HuH-7.5 (cell line): ENCODE measurements around the gene ALG3.

Experiments used
- DNase-seq: peaks from one replicate; pipeline ENCODE4 v3.0.0; 2011; ENCODE audit warnings: low spot score

ALG3 gene

GRCh38 chr3:184259878-184260723 lies 11.3 kb upstream of the ALG3 start:
- peak; percentile 60 for DNase-seq

GRCh38 chr3:184259396-184259877 lies 10.7 kb upstream of the ALG3 start:
- DNase-seq = no peak

GRCh38 chr3:184258926-184259325 lies 10.2 kb upstream of the ALG3 start:
- no peak for DNase-seq

DNA sequence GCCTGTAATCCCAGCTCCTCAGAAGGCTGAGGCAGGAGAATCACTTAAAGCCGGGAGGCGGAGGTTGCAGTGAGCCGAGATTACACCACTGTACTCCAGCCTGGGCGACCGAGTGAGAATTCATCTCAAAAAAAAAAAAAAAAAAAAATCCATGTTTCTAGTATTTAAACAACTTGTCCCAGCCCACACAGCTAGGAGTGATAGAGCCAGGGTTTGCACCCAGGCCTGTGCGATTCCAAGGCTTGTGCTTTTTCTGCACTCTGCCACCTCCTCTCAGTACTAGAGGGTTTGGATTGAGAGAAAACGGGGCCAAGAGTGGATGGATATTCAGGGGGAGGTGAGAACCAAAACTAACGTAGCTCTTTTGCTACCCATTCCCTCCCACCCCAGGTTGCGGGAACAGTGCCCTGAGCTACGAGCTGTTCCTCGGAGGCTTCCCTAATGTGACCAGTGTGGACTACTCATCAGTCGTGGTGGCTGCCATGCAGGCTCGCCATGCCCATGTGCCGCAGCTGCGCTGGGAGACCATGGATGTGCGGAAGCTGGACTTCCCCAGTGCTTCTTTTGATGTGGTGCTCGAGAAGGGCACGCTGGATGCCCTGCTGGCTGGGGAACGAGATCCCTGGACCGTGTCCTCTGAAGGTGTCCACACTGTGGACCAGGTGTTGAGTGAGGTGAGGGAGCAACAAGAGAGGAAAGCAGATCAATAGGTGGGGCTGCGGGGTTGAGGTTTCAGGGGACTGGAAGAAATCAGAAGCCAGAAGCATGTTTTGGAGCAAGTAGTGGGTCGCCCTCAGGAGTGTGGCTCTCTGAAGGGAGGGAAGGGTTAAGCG lies 8.5 kb upstream of the ALG3 start:
- no peak for DNase-seq

DNA sequence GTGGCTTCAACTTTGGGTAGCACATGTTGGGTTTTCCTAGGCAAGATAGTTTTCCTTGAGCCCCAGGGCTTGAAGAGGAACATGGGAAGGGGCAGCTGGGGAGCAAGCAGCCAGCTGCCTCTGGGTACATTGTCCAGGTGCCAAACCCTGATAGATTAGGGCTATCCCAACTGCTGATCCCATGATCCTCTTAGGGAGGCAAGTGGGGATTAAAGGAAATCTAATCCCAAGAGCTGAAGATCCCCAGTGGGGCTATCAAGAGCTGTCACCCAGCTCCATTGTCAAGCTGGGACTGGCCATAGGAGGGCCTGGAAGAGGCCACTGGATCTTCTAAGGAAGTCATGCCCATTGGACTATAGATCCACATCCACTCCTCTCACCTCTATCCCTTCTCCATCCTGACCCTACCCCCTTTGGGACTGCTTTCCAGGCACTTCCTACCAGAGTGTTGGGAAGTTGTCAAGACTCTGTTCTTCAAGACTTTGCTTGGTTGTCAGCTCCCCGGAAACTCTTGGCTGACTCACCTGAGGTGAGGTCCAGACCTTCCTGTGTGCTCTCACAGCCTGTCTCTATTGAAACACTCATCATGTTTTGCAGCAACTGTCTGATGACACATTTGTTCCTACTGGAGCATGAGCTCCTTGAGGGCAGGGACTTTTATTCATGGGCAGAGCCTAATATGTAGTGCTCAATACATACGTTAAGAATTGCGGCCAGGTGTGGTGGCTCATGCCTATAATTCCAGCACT lies 6.7 kb upstream of the ALG3 start:
- DNase-seq = no peak

DNA sequence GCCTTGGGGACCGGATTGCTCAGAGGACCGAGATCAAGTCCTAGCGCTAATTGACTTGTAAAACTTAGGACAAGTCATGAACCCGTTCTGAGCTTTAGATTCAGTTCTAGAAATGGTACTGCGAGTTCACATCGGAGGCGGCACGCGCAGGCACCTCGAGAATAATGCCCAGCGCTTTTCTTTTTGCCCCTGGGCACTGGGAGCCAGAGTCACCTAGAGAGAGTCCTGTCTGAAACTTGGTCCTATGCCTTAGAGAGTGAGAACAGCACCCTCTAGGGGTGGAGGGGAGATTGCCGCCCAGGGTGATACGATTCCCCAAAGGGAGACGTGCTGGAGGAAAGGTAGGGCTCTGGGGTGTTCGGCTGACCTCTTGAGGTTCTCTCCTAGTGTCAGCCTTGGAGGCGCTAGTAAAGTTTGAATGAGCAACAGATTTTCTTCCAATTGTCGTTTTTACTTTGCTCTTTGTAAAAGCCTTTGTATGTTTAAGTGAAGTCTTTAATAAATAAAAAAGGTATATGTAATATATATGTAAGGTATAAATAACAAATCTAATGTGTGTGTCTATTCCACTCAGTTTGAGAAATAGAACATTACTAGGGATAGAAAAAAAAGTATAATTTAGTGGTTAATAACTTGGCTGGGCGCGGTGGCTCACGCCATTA lies 1.5 kb upstream of the ALG3 start:
- DNase-seq = peak; percentile 89

DNA sequence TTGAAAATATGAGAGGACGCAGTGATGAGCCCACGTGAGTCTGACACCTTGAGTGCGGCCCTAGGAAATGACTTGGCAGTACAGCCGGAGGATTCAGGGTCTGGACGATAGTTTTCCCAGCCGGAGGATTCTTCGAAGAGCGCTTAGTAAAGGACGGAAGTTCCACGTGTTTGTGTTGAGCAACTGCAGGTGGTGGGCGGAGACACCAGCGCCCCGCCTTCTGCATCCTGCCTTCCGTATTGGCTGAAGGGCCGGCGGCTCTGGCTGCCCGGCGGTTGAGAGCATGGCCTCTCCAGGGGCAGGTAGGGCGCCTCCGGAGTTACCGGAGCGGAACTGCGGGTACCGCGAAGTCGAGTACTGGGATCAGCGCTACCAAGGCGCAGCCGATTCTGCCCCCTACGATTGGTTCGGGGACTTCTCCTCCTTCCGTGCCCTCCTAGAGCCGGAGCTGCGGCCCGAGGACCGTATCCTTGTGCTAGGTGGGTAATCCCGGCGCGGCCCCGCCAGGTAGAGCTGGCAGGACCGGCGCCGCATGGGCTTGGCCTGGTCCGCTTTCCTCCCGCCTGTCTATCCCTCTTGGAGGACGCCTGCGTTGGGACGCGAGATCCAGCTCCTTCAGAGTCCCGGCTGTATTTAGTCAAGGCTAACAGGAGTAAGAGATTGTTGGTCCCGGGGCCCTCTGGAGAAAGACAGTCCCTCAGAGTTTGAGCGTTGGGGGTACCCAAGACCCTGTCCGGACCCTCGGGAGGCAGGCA lies 827 bp upstream of the ALG3 start, which contains the start of gene EEF1AKMT4:
EEF1AKMT4 (plus strand) TSS at position 261 of the 755 bp plus-strand sequence; CDS start at position 284, 23 bp downstream.
- peak; percentile 94 for DNase-seq

DNA sequence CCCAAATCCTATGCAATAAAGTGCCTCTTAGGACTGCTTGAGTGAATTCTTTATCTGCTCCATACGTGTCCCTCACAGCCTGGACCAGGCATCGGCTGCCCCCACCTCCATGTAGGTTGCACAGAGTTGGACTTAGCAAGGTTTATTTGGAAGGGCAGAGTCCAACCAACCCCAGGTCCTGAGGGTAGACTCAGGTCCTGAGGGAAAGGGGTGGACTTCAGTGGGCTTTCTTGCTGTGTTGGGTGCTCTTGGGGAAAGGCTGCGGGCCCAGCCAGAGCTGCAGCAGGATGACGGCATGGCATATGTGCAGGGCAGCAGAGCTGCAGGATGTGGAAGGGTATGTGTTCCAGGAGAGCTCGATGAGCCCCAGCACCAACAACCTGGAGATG lies 6.5 kb downstream of the ALG3 start:
- DNase-seq = peak; percentile 3

DNA sequence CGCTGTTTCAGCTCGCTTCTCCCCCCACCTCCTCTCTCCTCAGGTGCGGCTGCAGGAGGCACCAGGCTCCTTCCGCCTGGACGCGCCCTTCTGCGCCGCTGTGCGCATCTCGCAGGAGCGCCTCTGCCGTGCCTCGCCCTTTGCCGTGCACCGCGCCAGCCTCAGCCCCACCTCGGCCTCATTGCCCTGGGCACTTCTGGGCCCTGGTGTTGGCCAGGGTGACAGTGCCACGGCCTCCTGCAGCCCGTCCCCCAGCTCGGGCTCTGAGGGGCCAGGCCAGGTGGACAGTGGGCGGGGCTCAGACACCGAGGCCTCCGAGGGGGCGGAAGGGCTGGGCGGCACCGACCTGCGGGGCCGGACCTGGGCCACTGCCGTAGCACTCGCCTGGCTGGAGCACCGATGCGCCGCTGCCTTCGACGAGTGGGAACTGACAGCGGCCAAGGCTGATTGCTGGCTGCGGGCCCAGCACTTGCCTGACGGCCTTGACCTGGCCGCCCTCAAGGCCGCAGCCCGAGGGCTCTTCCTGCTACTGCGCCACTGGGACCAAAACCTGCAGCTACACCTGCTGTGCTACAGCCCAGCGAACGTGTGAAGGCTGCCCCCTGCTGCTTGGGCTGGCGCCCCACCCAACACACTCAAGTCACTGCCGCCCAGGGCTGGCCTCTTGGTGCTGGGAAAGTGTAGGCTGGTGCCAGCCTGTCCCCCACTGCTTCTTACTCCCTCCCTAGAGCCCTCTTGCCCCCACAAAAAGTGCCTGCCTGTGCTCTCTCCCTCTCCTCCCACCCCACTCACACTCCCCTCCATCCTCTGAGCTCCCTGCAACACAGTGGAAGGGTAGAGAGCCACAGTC lies 7.1 kb downstream of the ALG3 start:
- peak; percentile 63 for DNase-seq

- DNase-seq = peak; percentile 14
Observed at GRCh38 chr3:184241141-184241446, 7.7 kb downstream of the ALG3 start.

GRCh38 chr3:184240384-184241140 lies 8.2 kb downstream of the ALG3 start:
- DNase-seq = peak; percentile 68

DNA sequence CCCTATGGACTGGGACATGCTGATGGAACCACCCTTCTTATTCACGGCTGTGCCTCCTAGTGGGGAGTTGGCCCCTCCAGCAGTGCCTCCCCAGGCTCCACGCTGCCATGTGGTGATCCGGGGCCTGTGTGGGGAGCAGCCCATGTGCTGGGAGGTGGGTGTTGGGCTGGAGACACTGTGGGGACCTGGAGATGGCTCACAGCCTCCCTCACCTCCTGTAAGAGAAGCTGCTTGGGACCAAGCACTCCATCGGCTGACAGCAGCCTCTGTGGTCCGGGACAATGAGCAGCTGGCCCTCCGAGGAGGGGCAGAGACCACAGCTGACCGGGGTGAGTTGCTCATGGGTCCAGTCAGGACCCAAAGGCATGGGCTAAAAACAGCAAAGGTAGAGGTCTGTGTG lies 9.1 kb downstream of the ALG3 start:
- DNase-seq = peak; percentile 5

GRCh38 chr3:184239221-184239620 lies 9.5 kb downstream of the ALG3 start:
- peak; percentile 3 for DNase-seq

GRCh38 chr3:184238246-184238818 lies 10.4 kb downstream of the ALG3 start:
- DNase-seq = no peak

DNA sequence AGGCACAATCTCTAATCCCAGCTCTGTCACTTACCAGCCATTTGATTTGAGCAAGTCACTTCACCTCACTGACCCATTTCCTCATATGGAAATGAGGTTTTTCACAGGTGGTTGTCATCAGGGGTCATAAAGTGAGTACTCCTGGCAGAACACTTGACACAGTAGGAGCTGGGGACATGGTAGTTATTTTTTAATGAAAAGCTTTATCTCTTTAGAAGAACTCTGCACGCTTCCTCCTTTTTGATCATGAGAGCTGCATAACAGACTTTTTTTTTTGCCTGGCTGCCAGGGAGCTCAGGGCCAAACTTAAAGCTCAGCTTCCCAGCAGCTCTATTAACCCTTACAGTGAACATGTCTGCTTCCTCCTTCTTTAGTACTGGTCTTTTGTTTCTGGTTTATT lies 11.0 kb downstream of the ALG3 start:
- no peak for DNase-seq

DNA sequence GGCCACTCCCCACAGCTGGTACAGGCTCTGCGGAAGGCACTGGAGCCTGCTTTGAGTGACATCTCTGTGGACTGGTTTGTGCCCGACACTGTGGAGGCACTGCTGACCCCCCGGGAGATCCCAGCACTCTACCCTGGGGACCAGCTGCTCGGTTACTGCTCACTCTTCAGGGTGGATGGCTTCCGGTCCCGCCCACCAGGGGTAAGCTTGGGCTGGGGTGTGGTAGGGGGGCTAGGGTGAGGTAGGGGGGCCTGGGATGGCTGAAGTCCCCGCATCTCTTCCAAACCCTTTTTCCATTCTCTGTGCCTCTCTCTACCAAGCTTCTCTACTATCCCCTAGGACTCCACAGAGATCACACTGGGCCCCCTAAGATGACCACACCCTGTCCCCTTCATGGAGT lies 11.6 kb downstream of the ALG3 start:
- DNase-seq = no peak

DNA sequence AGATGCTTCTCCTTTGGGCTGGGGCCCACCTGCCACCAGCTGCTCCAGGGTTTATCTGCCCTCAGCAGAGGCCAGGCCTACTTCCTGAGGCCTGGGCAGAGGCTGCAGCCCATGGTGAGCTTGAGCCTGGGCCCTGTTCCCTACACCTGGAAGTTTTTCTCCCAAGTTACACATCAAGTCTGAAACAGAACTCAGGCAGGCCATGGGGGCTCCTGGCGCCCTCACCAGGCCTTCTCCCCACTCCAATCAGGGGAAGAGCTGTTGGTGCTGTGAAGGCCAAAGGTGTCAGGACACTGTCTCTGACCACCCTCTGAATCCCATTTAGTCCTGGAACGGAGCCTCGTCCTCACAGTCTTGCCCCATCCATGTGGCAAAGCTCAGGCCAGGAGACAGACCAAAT lies 12.1 kb downstream of the ALG3 start:
- DNase-seq = no peak

DNA sequence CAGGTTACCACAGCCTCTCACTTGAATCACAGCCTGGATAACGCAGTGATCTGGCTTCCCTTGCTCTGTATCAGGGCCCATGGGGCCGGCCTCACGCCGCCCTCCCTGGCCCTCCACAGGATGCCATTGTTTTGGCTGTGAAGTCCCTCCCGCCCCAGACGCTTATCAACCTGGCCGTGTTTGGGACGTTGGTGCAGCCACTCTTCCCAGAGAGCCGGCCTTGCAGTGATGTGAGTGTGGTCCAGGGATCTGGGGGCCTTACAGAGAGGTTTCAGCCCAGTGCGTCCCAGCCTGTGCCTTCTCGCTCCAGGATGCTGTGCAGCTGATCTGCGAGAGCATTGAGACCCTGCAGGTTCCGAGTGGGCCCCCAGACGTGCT lies 12.7 kb downstream of the ALG3 start:
- no peak for DNase-seq

DNA sequence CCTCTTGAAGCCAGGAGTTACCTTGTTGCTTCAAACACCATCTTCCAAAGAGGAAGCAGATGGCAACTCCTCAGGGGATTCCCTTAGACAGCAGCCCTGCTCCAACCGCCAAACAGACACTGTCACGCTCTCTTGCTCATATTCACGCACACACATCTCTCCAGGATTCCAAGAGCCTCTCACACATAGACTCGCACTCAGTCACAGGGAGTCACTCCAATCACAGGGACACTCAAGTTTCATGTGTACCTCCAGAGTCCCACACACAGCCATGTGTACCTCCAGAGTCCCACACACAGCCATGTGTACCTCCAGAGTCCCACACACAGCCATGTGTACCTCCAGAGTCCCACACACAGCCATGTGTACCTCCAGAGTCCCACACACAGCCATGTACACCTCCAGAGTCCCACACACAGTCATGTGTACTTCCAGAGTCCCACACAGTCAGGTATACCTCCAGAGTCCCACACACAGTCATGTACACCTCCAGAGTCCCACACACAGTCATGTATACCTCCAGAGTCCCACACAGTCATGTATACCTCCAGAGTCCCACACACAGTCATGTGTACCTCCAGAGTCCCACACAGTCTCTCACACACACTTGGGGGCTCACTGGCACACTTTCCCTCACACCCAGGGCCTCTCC lies 13.3 kb downstream of the ALG3 start:
- DNase-seq = no peak
